Inflammatory macrophage treated with lipopolysaccharide for 4 hours (primary cell): Measurements from ENCODE around the gene PPP1R12C.

Source experiments
- DNase-seq: peaks from one replicate; pipeline ENCODE4 v3.0.0-alpha.2; 2020

The PPP1R12C gene

DNA sequence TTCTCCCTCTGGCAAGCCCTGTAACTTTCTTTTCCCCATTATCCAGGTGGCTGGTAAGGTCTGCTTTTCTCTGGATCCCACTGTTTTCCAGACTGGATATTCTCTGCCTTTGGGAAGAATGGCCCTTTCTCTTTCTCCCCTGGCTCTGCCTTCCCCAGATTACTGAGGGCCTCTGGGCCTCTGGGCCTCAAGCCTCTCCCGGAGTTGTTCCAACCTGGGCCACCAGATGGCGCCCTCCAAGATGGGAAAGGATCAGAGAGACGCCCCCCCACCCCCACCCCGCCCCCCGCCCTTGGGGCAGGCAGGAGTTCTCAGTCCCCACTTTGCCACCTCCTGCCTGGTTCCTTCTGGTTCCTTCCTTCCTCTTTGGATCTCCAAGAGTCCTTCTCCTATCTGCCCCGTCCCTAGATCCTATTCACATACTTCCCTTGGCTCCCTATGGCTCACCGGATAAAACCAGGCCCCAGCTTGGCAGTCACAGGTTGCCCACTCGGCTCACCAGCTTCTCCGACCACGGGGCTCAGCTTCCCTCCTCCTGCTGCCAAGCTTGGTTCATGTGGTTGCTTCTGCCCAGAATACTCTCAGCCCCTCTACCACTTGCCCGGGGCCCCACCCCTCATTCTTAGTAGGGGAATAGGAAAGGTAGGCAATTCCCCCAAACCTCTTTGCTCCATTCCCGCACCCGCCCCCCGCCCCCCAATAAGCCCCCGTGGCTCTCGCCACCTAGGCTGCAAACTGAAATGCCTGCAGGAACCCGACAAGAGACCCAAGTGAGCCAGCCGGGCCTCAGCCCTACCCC, 28.7 kb downstream of the PPP1R12C start:
- DNase-seq: peak; percentile 62

GRCh38 chr19:55088021-55088451, 29.4 kb downstream of the PPP1R12C start:
- DNase-seq: no peak

GRCh38 chr19:55087542-55087901, 29.9 kb downstream of the PPP1R12C start:
- peak; percentile 40 for DNase-seq

DNA sequence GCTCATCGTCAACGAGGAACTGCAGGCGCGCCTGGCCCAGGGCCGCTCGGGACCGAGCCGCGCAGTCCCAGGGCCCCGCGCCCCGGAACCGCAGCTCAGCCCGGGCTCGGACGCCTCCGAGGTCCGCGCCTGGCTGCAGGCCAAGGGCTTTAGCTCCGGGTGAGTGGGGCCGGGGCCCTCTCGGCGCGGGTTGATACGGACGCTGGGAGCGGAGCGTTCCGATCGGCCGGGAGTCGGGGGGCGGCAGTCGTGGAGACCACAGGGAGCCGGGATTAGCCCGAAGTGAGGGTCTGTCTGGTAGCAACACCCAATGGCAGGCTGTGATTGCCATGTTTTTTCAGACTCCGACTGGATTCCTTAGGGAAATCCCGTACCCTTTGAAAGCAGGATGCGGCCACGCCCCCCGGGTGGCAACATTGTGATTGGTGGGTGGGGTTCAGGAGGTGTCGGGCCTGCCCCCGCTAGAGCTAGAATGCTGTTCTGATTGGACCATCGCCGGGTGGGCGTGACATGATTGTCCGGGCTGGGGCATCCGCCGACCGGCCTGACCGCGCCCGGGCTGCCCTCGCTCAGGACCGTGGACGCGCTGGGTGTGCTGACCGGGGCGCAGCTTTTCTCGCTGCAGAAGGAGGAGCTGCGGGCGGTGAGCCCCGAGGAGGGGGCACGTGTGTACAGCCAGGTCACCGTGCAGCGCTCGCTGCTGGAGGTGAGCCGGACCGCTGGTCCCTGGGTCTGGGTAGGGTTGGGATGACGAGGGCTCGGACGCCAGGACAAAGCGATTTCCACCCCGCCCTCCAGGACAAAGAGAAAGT, 30.5 kb downstream of the PPP1R12C start:
- peak; percentile 72 for DNase-seq

DNA sequence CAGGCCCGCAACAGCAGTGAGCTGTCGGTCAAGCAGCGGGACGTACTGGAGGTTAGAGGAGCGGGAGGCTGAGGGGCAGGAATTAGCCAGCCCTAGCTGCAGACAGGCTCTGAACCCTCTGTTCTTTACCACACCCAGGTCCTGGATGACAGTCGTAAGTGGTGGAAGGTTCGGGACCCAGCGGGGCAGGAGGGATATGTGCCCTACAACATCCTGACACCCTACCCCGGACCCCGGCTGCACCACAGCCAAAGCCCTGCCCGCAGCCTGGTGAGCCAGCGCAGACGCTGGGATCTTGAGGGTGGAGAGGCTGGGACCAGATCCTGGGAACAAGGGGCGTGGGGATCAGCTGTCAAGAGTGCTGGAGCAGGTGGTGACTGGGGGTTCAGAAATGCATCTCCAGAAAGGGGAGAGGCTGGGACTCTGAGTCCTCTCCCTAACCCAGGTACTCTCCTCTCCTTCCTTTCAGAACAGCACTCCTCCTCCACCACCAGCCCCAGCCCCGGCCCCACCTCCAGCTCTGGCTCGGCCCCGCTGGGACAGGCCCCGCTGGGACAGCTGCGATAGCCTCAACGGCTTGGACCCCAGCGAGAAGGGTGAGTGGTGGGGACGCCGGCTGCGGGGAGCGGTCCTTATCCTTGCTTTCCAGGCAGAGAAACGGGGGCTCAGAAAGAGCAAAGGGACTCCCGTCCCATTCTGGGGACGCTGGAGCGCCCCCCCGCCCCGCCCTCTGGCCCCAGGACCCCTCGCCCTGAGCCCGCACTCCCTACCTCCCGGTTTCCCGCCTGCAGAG, 31.3 kb downstream of the PPP1R12C start:
- DNase-seq: no peak

GRCh38 chr19:55084416-55084815, 33.0 kb downstream of the PPP1R12C start:
- no peak for DNase-seq

- DNase-seq: no peak
Observed at GRCh38 chr19:55083004-55083850, 34.2 kb downstream of the PPP1R12C start.

GRCh38 chr19:55082020-55082851, 35.2 kb downstream of the PPP1R12C start:
- peak; percentile 69 for DNase-seq

GRCh38 chr19:55081770-55082019, 35.7 kb downstream of the PPP1R12C start:
- DNase-seq: no peak

DNA sequence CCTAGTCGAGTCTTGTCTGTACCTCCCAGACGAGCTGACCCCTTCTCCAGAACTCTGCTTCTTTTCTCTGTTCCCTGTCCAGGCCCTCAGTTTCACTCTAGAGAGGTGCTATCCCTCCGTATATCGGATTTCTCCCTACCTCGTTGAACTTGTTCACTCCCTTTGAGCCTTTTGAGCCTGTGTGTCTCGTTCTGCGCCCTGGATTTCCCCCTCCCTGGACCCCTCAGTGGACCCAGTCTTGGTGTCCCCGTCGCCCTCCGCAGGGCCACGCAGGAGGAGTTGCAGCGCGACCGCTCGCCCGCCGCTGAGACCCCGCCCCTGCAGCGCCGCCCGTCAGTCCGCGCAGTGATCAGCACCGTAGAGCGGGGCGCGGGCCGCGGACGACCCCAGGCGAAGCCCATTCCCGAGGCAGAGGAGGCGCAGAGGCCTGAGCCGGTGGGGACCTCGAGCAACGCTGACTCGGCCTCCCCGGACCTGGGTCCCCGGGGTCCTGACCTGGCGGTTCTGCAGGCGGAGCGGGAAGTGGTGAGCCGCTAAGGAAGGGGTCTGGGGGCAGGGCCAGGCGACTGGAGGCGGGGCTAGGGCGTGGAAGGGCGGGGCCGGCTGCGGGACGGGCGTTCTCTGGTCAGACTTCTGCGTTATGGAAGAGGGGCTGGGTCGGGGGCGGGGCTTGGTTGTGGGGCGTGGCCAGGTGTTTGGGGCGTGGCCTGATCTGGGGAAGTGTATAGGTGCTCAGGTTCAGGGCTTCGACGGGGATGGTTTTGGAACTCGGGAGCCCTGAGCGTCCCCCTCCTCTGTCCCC, 36.3 kb downstream of the PPP1R12C start:
- DNase-seq: peak; percentile 84

- DNase-seq: peak; percentile 75
Observed at GRCh38 chr19:55080121-55080967, 37.1 kb downstream of the PPP1R12C start.

GRCh38 chr19:55079400-55080038, 37.9 kb downstream of the PPP1R12C start:
- DNase-seq: no peak

- DNase-seq: no peak
Observed at GRCh38 chr19:55078996-55079395, 38.4 kb downstream of the PPP1R12C start.

- DNase-seq: no peak
Observed at GRCh38 chr19:55077106-55077505, 40.3 kb downstream of the PPP1R12C start.

GRCh38 chr19:55076321-55076720, 41.1 kb downstream of the PPP1R12C start:
- DNase-seq: no peak

DNA sequence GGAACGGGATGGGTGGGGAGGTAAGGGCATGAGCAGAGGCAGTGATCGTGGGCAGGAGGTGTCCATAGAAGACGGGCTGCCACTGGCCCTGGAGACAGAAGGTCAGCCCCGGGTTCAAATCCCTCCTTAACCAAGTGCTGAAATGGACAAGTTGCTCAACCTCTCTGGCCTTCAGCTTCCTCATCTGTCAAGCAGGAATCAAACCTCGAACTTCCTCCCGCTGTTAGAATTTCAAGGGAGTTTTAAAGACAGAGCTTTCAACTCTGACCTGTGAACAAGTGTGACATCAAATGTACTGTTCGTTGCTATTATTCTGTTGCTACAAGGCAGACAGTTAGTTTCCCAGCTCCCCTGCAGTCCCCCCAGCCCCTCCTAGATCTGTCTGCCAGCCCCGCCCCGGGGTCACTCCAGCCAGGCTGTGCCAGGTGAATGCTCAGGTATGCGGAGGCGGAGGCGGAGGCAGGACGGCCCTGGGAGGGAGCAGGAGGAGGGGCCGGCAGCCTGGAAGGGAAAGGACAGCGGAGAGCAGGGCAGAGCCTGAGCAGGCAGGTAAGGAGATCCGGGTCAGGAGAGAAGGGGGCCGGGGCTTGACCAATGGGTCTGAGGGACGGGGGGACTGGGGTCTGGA, 42.0 kb downstream of the PPP1R12C start, which contains the start of gene EPS8L1:
Gene EPS8L1 (plus strand): TSS at position 499 of the 628 bp plus-strand sequence. CDS start 576 bp downstream, outside the sequence.
- peak; percentile 75 for DNase-seq

DNA sequence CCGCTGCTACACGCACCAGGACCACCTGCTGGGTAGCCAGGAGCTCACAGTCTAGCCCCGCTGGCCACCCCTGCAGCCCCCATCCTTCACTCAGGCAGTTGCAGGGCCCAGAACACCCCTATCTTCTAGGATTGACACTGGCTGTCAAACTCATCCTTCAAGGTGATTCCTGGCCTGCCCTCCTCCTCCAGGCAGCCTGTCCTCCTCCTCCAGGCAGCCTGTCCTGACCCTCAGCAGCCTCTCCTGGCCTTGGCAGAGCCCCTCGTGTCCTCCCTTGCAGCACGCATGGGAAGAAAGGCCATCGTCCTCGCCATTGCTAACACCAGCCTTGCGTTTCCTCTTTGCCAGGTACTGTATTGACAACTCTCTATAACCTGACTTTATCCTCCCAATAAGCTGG, 45.5 kb downstream of the PPP1R12C start:
- DNase-seq: no peak

GRCh38 chr19:55071129-55071502, 46.3 kb downstream of the PPP1R12C start:
- DNase-seq: peak; percentile 54
